ENCODE measurements around the gene MPP4. TPM values are rescaled to one million over a fixed set of nuclear protein-coding genes. Genes with fewer than 3 reads are reported as not detected.

MPP4 gene
- total RNA-seq, 5 donors from 2014 or later (not counting 1 experiment from before 2014, with no cell fraction given): 0.13 TPM; not detected in 4

- H3K36me3 Mint-ChIP-seq: no peaks in the 10 kb centered on the region
- WGBS (ENCODE audit: insufficient coverage): no CpG with 5 or more reads among the region's 1 CpG
- no peak overlapping the region for H3K4me3 Mint-ChIP-seq
- H3K4me1 ChIP-seq (ENCODE audit: control insufficient read depth in 1 of 2, extremely low read depth in 1 of 2, insufficient read depth in 2 of 2, low read length in 2 of 2): no peaks in the 10 kb centered on the region
- H3K9me3 Mint-ChIP-seq: peaks cover 0 to 4% (median 3%) of the 10 kb centered on the region in 3 donors
- POLR2A ChIA-PET: no interaction called here
- no peaks in the 10 kb centered on the region for H3K36me3 ChIP-seq (ENCODE audit: control insufficient read depth in 2 of 2, extremely low read depth in 1 of 2, insufficient read depth in 1 of 2, low read length in 1 of 2)
- no peak overlapping the region for H3K27ac ChIP-seq (ENCODE audit: low read length)
- ATAC-seq (replicated peaks in 1 of 4): no peak
- no peak overlapping the region for H3K27ac Mint-ChIP-seq
- CTCF ChIA-PET: interaction anchor here in 1 of 2 donors (1.3 kb wide), 1 partner anchor 508 kb away, joined by 5 read pairs; no protein-coding TSS in a partner anchor
- peaks cover 0 to 3% of the 10 kb centered on the region in 2 donors for H3K27me3 Mint-ChIP-seq
- H3K9me3 ChIP-seq: no peaks in the 10 kb centered on the region
- no peak for DNase-seq
- peaks cover 0 to 8% (median 0%) of the 10 kb centered on the region in 3 donors for H3K4me1 Mint-ChIP-seq
- peaks cover 0 to 4% of the 10 kb centered on the region in 2 experiments for H3K27me3 ChIP-seq (replicated peaks in 1 of 2; ENCODE audit: control insufficient read depth in 2 of 2, extremely low read depth in 1 of 2, insufficient read depth in 2 of 2, low read length in 1 of 2)
- no peak overlapping the region for H3K4me3 ChIP-seq (ENCODE audit: control insufficient read depth in 1 of 2, extremely low read depth in 1 of 2, low read length in 1 of 2)
Measured at GRCh38 chr2:201669865-201670264, 28.6 kb downstream of the MPP4 start.

GRCh38 chr2:201668402-201668910 is 30.0 kb downstream of the MPP4 start:
- peaks cover 0 to 4% of the 10 kb centered on the region in 2 experiments for H3K27me3 ChIP-seq (replicated peaks in 1 of 2; ENCODE audit: control insufficient read depth in 2 of 2, extremely low read depth in 1 of 2, insufficient read depth in 2 of 2, low read length in 1 of 2)
- Mint-ChIP-seq H3K9me3 (peaks cover 0 to 4% (median 3%) of the 10 kb centered on the region in 3 donors), H3K4me1 (peaks cover 0 to 8% (median 0%) of the 10 kb centered on the region in 3 donors), H3K27ac (no peak overlapping the region), H3K4me3 (no peak overlapping the region), H3K36me3 (no peaks in the 10 kb centered on the region), H3K27me3 (peaks cover 0 to 3% of the 10 kb centered on the region in 2 donors)
- POLR2A ChIA-PET: no interaction called here
- no peaks in the 10 kb centered on the region for H3K36me3 ChIP-seq (ENCODE audit: control insufficient read depth in 2 of 2, extremely low read depth in 1 of 2, insufficient read depth in 1 of 2, low read length in 1 of 2)
- H3K27ac ChIP-seq (ENCODE audit: low read length): no peak overlapping the region
- no peak for DNase-seq
- ATAC-seq (replicated peaks in 1 of 4): no peak
- no peaks in the 10 kb centered on the region for H3K4me1 ChIP-seq (ENCODE audit: control insufficient read depth in 1 of 2, extremely low read depth in 1 of 2, insufficient read depth in 2 of 2, low read length in 2 of 2)
- no peak overlapping the region for H3K4me3 ChIP-seq (ENCODE audit: control insufficient read depth in 1 of 2, extremely low read depth in 1 of 2, low read length in 1 of 2)
- no peaks in the 10 kb centered on the region for H3K9me3 ChIP-seq
- 90% methylated on average over 2 of the region's 3 CpGs for WGBS (ENCODE audit: insufficient coverage)
- CTCF ChIA-PET: interaction anchor here in 1 of 2 donors (0.6 to 0.7 kb wide), 2 partner anchors 41 to 113 kb away, joined by 3 read pairs; no protein-coding TSS in a partner anchor

DNA sequence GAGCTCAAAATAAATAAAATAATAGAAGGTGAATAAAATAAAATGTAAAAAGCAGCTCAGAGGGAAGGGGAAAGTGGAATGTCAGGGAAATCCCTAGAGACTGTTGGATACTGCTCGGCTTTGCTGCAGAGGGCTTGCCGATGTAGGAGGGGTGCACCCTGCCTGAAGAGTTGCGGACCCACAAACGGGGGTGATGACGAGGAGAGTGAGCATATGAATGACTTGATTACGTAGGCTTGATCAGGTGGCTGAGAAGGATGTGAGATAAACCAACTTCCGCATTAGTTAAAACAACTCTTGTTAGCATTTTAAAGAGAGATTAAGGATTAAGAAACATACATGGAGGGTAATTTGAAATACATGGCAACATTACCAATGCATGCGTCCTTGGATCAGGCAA is 34.1 kb downstream of the MPP4 start:
- POLR2A ChIA-PET: no interaction called here
- ATAC-seq (replicated peaks in 1 of 4): no peak
- Mint-ChIP-seq H3K9me3 (no peaks in the 10 kb centered on the region), H3K27ac (no peak overlapping the region), H3K36me3 (no peaks in the 10 kb centered on the region), H3K4me3 (no peak overlapping the region), H3K4me1 (no peaks in the 10 kb centered on the region), H3K27me3 (no peaks in the 10 kb centered on the region)
- WGBS (ENCODE audit: insufficient coverage): 93% methylated on average over 7 of the region's 8 CpGs
- DNase-seq: no peak
- no peaks in the 10 kb centered on the region for H3K36me3 ChIP-seq (ENCODE audit: control insufficient read depth in 2 of 2, extremely low read depth in 1 of 2, insufficient read depth in 1 of 2, low read length in 1 of 2)
- no peaks in the 10 kb centered on the region for H3K4me1 ChIP-seq (ENCODE audit: control insufficient read depth in 1 of 2, extremely low read depth in 1 of 2, insufficient read depth in 2 of 2, low read length in 2 of 2)
- no peaks in the 10 kb centered on the region for H3K9me3 ChIP-seq
- H3K4me3 ChIP-seq (ENCODE audit: control insufficient read depth in 1 of 2, extremely low read depth in 1 of 2, low read length in 1 of 2): no peak overlapping the region
- no peaks in the 10 kb centered on the region for H3K27me3 ChIP-seq (replicated peaks in 1 of 2; ENCODE audit: control insufficient read depth in 2 of 2, extremely low read depth in 1 of 2, insufficient read depth in 2 of 2, low read length in 1 of 2)
- no peak overlapping the region for H3K27ac ChIP-seq (ENCODE audit: low read length)
- CTCF ChIA-PET: no interaction called here

- Histone ChIP-seq H3K36me3 (ENCODE audit: control insufficient read depth in 2 of 2, extremely low read depth in 1 of 2, insufficient read depth in 1 of 2, low read length in 1 of 2) (no peaks in the 10 kb centered on the region), H3K27ac (ENCODE audit: low read length) (no peak overlapping the region), H3K4me1 (ENCODE audit: control insufficient read depth in 1 of 2, extremely low read depth in 1 of 2, insufficient read depth in 2 of 2, low read length in 2 of 2) (peaks cover 0 to 4% of the 10 kb centered on the region in 2 experiments), H3K4me3 (ENCODE audit: control insufficient read depth in 1 of 2, extremely low read depth in 1 of 2, low read length in 1 of 2) (no peak overlapping the region), H3K27me3 (replicated peaks in 1 of 2; ENCODE audit: control insufficient read depth in 2 of 2, extremely low read depth in 1 of 2, insufficient read depth in 2 of 2, low read length in 1 of 2) (no peaks in the 10 kb centered on the region), H3K9me3 (no peaks in the 10 kb centered on the region)
- no peak overlapping the region for H3K27ac Mint-ChIP-seq
- ChIA-PET CTCF (no interaction called here), POLR2A (no interaction called here)
- DNase-seq (no peak), ATAC-seq (replicated peaks in 1 of 4) (no peak)
- no peaks in the 10 kb centered on the region for H3K4me1 Mint-ChIP-seq
- H3K9me3 Mint-ChIP-seq: no peaks in the 10 kb centered on the region
- H3K4me3 Mint-ChIP-seq: no peak overlapping the region
- 79% methylated on average over 2 of the region's 5 CpGs for WGBS (ENCODE audit: insufficient coverage)
- H3K27me3 Mint-ChIP-seq: no peaks in the 10 kb centered on the region
- H3K36me3 Mint-ChIP-seq: no peaks in the 10 kb centered on the region
Measured at GRCh38 chr2:201661366-201661765, 37.1 kb downstream of the MPP4 start.

- Histone ChIP-seq H3K27ac (ENCODE audit: low read length) (no peak overlapping the region), H3K4me1 (ENCODE audit: control insufficient read depth in 1 of 2, extremely low read depth in 1 of 2, insufficient read depth in 2 of 2, low read length in 2 of 2) (peaks cover 0 to 9% of the 10 kb centered on the region in 2 experiments), H3K27me3 (replicated peaks in 1 of 2; ENCODE audit: control insufficient read depth in 2 of 2, extremely low read depth in 1 of 2, insufficient read depth in 2 of 2, low read length in 1 of 2) (no peaks in the 10 kb centered on the region), H3K36me3 (ENCODE audit: control insufficient read depth in 2 of 2, extremely low read depth in 1 of 2, insufficient read depth in 1 of 2, low read length in 1 of 2) (no peaks in the 10 kb centered on the region), H3K9me3 (no peaks in the 10 kb centered on the region), H3K4me3 (ENCODE audit: control insufficient read depth in 1 of 2, extremely low read depth in 1 of 2, low read length in 1 of 2) (no peak overlapping the region)
- no peak for DNase-seq
- WGBS (ENCODE audit: insufficient coverage): 90% methylated on average over 3 of the region's 5 CpGs
- no peak overlapping the region for H3K4me3 Mint-ChIP-seq
- POLR2A ChIA-PET: interaction anchor here (0.6 to 0.7 kb wide), 2 partner anchors 578 to 611 kb away, joined by 3 to 5 read pairs; partner anchors contain the start of gene SUMO1 (in 1 of the 2)
- H3K36me3 Mint-ChIP-seq: no peaks in the 10 kb centered on the region
- H3K27ac Mint-ChIP-seq: no peak overlapping the region
- no peaks in the 10 kb centered on the region for H3K4me1 Mint-ChIP-seq
- ATAC-seq (replicated peaks in 1 of 4): no peak
- H3K27me3 Mint-ChIP-seq: no peaks in the 10 kb centered on the region
- no peaks in the 10 kb centered on the region for H3K9me3 Mint-ChIP-seq
- CTCF ChIA-PET: no interaction called here
Measured at GRCh38 chr2:201660293-201660895, 38.0 kb downstream of the MPP4 start.

- Histone ChIP-seq H3K4me3 (ENCODE audit: control insufficient read depth in 1 of 2, extremely low read depth in 1 of 2, low read length in 1 of 2) (no peak overlapping the region), H3K9me3 (no peaks in the 10 kb centered on the region), H3K4me1 (ENCODE audit: control insufficient read depth in 1 of 2, extremely low read depth in 1 of 2, insufficient read depth in 2 of 2, low read length in 2 of 2) (peaks cover 0 to 9% of the 10 kb centered on the region in 2 experiments), H3K27me3 (replicated peaks in 1 of 2; ENCODE audit: control insufficient read depth in 2 of 2, extremely low read depth in 1 of 2, insufficient read depth in 2 of 2, low read length in 1 of 2) (peaks cover 0 to 6% of the 10 kb centered on the region in 2 experiments), H3K36me3 (ENCODE audit: control insufficient read depth in 2 of 2, extremely low read depth in 1 of 2, insufficient read depth in 1 of 2, low read length in 1 of 2) (no peaks in the 10 kb centered on the region), H3K27ac (ENCODE audit: low read length) (no peak overlapping the region)
- no peaks in the 10 kb centered on the region for H3K36me3 Mint-ChIP-seq
- ChIA-PET CTCF (interaction anchor here in 1 of 2 donors (0.6 kb wide), 1 partner anchor 47 kb away, joined by 3 read pairs; no protein-coding TSS in a partner anchor), POLR2A (no interaction called here)
- peaks cover 7 to 11% of the 10 kb centered on the region in 2 donors for H3K27me3 Mint-ChIP-seq
- ATAC-seq (replicated peaks in 1 of 4) (no peak), DNase-seq (no peak)
- H3K9me3 Mint-ChIP-seq: no peaks in the 10 kb centered on the region
- no peaks in the 10 kb centered on the region for H3K4me1 Mint-ChIP-seq
- no peak overlapping the region for H3K4me3 Mint-ChIP-seq
- no peak overlapping the region for H3K27ac Mint-ChIP-seq
- 80% methylated on average over 5 of the region's 5 CpGs for WGBS (ENCODE audit: insufficient coverage)
Measured at GRCh38 chr2:201656740-201657139, 41.7 kb downstream of the MPP4 start.

Measured in T-cell (primary cell).